Measurements from ENCODE around the gene CECR2.

GRCh38 chr22:17379944-17380343, 10.7 kb downstream of the CECR2 start:
- TF ChIP-seq CTCF (IDR thresholded peaks at IDR 0.05) (no peak), POLR2A (IDR thresholded peaks at IDR 0.05) (no peak), POLR2AphosphoS5 (IDR thresholded peaks at IDR 0.05) (no peak)

Measured in breast epithelium (tissue), 3 donors.